Effector CD8-positive, alpha-beta T cell (primary cell): ENCODE data around the gene POFUT2.
"Not testable (repeated sequence)": the region's sequence is repeated elsewhere in the genome, so short reads cannot be mapped to it uniquely, and the experiment has no call there.

Source experiments
- DNase-seq: peaks from one replicate; lab custom pipeline; 2025; lab: John Stamatoyannopoulos, UW

Gene POFUT2

GRCh38 chr21:45326169-45326851 lies 38.6 kb upstream of the POFUT2 start:
- no peak for DNase-seq

GRCh38 chr21:45325206-45326168 lies 37.8 kb upstream of the POFUT2 start:
- DNase-seq = no peak

- DNase-seq = no peak
Observed at GRCh38 chr21:45324489-45325205, 37.0 kb upstream of the POFUT2 start.

- no peak for DNase-seq
Observed at GRCh38 chr21:45323487-45324311, 36.0 kb upstream of the POFUT2 start.

- DNase-seq = no peak
Observed at GRCh38 chr21:45322960-45323461, 35.3 kb upstream of the POFUT2 start.

- no peak for DNase-seq
Observed at GRCh38 chr21:45322231-45322959, 34.7 kb upstream of the POFUT2 start.

- no peak for DNase-seq
Observed at GRCh38 chr21:45320261-45321025, 32.7 kb upstream of the POFUT2 start.

GRCh38 chr21:45319461-45320211 lies 31.9 kb upstream of the POFUT2 start:
- DNase-seq = no peak

- DNase-seq = no peak
Observed at GRCh38 chr21:45318556-45319404, 31.1 kb upstream of the POFUT2 start.

- DNase-seq = no peak
Observed at GRCh38 chr21:45318146-45318555, 30.5 kb upstream of the POFUT2 start.

GRCh38 chr21:45317398-45318145 lies 29.9 kb upstream of the POFUT2 start:
- no peak for DNase-seq

GRCh38 chr21:45316871-45317397 lies 29.2 kb upstream of the POFUT2 start:
- DNase-seq = no peak

GRCh38 chr21:45315676-45316470 lies 28.2 kb upstream of the POFUT2 start:
- DNase-seq = not testable (repeated sequence)

GRCh38 chr21:45313682-45314081 lies 26.0 kb upstream of the POFUT2 start:
- DNase-seq = no peak

GRCh38 chr21:45313015-45313414 lies 25.3 kb upstream of the POFUT2 start:
- no peak for DNase-seq

GRCh38 chr21:45312296-45312695 lies 24.6 kb upstream of the POFUT2 start:
- no peak for DNase-seq
